HG02678 (cell line): ENCODE measurements around the gene ZC3H7A.

Experiments
- ATAC-seq: cut with Tn5 transposase; IDR thresholded peaks from one replicate; pipeline ENCODE4 v1.9.1; 2021; ENCODE audit warnings: mild to moderate bottlenecking, moderate library complexity; ENCODE audit not compliant: unreplicated experiment

ZC3H7A gene

DNA sequence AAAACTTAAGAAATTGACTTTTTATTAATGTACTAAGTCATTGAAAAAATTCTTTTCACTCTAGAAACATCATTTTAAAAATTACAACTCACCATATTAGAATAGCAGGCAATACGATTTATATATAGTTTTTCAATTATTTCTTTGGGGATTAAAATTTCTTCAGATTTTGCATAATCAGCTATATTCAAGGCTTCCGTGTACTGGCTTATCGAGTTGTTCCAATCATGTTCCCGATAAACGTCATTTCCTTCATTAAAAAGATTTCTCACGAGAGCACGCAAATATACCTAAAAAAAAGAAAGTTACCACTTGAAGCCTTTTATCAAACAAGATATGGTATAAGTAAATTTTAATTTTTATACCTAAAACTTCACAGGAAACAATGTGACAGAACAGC is 18.0 kb downstream of the ZC3H7A start:
- no peak for ATAC-seq

DNA sequence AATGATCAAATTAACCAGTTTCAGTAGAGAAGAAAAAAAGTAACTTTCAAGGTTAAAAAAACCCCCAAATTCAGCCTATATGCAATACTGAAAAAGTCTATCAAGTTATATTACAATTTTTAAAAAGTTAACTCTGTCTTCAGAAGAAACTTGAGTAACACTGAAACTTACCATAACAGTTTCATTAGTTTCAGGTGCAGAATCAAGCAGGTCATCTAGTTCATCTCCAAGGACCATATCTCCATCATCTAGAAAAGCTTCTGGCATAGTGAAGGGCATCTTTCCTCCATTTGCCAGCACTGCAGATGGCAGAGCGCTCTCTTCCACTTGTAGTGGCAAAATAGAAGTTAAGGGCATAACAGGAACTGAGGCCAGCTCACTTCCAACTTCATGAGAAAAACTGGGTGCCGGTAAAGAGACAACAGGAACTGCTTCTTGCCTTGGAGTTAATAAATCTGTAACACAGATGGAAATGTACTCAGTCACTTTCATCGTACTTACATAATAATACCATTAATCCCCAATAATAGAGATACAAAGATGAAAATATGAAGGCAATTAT is 22.9 kb downstream of the ZC3H7A start:
- no peak for ATAC-seq

DNA sequence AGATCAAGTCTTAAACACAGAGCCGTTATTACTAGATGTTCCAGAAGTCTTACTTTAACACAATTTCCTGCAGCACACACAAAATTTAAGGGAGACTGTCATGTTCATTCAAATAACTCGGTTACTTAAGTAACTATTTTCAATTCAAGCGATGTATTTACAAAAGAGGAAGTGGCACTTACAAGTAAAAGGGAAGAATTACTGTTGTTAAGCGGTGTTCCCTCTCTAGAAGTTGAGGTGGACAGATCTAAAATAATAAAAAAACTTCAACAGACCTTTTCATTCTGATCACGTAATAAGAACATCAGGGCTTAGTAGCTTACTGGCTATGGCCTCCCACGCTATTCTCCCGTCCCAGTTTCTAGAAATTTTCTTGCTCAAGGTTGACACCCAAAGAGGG is 28.2 kb downstream of the ZC3H7A start:
- no peak for ATAC-seq

DNA sequence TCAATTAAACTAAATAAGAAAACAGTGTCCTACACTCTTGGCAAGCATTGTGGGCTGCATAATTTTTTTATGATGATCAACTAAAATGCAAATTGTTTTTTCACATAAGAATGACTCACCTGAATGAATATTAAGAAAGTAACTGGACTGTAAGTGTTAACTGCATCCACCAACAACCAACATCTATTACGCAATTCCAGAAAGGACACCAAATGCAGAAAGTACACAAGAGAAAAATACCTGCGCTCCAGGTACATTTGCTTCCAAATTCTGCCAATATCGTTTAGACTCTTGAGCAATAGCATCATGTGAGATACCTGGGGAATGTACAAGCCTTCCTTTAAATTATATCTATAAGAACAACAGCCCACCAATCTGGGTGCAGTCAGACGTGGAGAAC is 34.6 kb downstream of the ZC3H7A start:
- ATAC-seq = no peak

DNA sequence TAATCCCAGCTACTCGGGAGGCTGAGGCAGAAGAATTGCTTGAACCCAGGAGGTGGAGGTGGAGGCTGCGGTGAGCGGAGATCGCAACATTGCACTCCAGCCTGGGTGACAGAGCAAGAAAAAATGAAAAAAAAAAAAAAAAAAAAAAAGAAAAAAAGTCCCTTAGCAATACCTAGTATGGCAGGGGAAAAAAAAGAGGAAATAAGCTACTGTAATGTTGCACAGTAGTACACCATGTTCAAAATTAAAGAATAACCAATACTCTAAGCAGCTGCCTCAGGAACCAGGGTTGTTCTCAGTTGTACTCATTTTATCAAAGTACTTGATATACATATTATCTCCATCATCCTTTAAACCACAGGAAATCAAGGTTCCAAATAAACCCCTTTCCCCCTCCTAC is 37.1 kb downstream of the ZC3H7A start:
- ATAC-seq = no peak

DNA sequence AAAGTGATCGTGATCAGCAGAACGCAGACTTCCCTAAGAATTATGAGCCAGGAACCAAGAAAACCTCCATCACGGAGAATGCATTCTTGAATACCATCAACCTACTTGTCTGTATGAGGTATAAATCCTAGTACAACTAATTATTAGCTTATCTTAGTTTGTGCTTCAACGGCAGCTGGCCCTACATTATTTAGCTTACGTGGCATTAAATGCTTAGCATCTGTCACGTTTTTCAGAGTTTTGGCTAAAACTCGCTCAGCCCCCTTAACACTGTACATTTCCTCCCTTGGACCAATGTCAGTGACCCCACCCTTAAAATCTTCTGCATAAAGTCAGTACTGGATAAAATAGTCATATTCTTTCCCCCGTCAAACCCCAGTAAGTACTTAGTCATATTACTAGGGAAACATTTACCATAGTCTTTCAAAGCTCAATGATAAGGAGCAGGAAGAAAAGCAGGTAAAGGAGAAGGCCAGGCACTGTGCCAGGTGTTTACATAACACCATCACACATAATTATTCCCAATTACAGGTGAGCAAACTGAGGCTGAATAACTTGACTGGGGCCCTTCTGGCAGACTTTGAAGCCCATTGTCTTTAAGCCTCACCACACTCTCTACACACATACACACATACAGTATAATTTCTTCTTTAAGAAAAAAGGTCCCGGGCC is 37.8 kb downstream of the ZC3H7A start:
- no peak for ATAC-seq

DNA sequence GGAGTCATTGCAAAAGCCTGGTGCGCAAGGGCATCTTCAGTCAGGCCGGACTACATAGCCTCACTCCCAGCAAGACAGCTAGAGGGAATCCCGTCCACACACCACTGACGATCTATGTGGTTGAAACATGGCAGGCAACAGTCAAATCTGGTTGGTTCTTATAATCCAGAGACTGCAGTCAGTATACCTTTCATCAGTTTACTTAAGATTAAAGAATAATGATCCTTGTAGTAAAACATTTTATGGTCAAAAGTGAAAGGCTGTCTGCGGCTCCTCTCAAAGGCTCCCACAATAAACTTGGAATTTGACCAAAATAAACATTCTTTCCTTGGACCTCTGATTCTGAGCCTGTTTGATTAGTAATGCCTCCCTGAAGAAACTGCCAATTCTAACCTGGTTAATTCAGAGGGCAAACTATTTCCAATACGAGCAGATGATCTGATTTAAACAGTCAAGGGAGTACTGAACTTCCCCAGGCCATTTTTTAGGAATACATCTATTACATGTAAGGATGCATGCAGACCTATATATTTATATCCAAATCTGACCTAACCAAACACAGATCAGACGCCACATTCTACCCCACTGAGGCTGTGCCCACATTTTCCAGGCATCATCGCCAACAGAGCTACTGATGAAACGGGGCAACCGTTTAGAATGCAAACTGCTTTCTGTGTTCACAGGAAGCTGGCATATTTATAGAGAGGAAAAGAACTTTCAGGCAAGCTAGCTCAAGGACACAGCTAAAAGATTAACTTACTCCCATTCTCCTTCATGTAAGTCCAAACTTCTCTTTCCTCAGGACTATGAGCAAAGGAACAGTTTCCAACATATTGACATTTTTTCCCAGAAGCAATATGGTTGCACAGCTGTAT is 39.1 kb downstream of the ZC3H7A start:
- no peak for ATAC-seq

DNA sequence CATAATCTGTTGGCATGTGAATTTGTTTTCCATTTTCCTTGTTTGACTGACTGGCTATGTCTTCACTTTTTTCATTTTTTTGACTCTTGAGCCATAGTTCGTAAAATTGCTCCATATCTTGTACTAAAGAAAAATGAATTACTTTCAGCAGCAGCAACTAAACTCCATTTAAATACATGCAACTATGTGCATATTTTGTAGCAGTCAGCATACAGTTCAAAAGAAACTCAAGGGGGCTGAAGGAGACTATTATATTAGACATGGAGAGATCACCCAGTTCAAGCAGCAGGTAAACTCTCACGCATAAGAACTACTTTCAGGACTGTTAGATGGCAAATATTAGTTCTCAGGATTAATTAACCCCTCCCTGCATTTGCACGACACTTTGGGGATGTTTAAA is 40.8 kb downstream of the ZC3H7A start:
- ATAC-seq = no peak

DNA sequence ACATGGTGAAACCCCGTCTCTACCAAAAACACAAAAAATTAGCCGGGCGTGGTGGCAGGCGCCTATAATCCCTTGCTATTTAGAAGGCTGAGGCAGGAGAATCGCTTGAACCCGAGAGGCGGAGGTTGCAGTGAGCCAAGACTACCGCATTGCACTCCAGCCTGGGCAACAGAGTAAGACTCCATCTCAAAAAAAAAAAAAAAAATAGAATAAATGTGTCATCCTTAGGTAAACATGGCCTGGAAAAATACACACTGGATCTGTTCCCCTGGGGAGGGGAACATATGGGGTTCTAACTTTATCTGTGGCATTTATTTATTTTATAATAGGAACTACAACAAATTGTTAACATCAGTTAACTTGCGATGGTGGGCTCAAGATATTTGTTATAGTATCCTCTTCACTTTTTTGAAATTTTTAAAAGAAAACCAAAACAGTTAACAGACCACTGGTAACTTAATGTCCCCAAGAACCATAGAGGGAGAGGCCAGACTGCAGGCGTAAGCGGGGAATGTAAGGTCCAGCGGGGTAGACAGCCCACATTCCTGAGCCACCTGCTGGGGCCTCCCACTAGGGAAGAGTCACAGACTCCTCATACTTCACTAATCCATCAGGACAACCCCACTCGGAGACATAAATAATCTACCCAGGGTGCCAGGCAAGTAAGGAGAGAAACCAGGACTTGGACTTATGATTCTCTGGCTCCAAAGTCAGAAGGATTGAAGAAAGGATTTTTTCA is 41.9 kb downstream of the ZC3H7A start:
- ATAC-seq = no peak

DNA sequence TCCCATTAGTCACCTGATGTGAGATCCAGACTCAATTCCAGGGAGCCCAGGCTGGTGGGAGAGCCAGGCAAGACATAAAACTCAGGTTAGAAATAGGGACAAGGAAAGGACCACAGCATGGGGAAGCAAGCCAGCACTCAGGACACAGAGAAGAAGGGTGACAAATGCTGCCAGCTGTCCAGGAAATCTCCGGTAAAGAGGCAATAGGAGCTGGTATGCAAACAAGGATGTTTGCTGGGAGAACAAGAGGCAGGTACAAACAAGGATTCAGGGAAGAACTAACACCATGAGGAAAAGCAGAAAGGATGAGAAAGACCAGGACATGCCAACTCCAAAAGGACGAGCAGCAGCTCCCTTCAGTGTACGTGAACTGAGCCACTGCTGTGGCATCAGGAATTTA is 44.2 kb downstream of the ZC3H7A start:
- ATAC-seq = no peak

DNA sequence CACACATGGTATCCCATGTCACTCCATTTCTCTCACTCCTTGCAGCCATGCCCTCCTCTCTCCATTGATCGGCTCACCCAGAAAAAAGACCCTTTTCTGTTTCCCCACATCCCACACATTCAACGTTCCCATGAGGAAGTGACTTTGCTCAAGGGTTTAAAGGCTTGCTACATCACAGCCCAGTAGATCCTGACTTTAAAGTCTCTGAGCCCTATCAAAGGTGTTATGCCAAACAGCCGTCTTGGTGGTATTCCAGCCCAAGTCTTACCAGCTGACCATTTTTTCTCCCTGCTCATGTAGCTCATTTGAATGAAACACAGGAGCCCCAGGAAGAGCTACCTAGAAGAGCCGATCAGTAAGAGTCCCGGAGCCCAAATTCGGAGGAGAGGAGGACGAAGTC is 47.0 kb downstream of the ZC3H7A start:
- ATAC-seq = no peak

DNA sequence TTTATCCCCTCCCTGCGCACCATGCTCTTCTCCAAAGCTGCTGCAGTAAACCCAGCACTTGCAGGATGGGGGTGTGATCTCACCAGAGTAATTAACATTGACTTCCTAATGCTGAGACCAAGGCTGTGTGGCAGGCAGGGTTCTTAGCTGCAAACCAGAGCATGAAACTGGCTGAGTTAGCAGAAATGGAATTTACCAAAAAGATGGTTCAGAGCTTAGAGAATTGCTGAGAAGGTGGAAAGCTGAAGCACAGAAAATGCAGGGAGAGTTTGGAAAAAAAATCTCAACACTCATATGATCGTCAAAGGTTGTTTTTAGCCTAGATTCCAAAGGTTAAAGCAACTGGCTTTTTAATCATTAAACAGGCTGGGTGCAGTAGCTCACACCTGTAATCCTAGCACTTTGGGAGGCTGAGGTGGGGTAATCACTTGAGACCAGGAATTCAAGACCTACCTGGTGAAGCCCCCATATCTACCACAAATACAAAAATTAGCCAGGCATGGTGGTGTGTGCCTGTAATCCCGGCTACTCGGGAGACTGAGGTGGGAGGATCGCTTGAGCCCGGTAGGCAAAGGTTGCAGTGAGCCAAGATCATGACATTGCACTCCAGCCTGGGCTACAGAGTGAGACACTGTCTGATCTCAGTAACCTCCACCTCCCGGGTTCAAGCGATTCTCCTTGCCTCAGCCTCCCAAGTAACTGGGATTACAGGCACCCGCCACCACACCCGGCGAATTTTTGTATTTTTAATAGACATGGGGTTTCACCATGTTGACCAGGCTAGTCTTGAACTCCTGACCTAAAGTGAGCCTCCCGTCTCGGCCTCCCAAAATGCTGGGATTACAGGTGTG is 48.4 kb downstream of the ZC3H7A start:
- ATAC-seq = no peak

DNA sequence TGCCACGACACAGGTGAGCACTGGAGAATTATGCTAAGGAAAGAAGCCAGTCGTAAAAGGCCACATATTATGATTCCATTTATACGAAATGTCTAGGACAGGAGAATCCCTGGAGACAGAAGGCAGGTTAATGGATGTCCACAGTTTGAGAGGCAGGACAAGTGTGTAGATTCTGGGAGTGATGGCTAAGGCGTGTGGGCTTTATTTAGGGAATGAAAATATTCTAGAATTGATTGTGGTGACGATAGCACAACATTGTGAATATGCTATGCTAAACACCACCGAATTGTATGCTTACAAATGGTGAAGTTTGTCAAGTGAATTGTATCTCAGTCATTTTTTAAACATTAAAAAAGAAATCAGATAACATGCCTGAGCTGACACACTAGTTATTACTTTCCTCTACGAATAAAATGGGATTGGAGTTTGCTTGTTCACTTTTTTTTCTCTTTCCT is 49.1 kb downstream of the ZC3H7A start:
- ATAC-seq = no peak

DNA sequence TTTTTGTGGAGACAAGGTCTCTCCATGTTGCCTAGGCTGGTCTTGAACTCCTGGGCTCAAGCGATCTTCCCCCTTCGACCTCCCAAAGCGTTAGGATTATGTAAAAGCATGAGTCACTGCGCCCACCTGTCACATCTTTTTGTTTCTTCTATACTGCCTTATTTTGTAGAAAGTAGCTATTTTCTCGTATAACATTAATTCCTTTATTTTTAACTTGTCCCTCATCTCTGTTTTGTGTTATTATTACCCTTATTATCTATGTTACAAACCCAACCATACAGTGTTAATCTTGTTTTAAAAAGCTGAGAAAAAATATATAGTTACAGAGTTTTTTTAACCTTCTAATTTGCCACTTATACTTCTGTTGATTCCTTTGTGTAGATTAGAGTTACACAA is 53.0 kb downstream of the ZC3H7A start:
- ATAC-seq = no peak

DNA sequence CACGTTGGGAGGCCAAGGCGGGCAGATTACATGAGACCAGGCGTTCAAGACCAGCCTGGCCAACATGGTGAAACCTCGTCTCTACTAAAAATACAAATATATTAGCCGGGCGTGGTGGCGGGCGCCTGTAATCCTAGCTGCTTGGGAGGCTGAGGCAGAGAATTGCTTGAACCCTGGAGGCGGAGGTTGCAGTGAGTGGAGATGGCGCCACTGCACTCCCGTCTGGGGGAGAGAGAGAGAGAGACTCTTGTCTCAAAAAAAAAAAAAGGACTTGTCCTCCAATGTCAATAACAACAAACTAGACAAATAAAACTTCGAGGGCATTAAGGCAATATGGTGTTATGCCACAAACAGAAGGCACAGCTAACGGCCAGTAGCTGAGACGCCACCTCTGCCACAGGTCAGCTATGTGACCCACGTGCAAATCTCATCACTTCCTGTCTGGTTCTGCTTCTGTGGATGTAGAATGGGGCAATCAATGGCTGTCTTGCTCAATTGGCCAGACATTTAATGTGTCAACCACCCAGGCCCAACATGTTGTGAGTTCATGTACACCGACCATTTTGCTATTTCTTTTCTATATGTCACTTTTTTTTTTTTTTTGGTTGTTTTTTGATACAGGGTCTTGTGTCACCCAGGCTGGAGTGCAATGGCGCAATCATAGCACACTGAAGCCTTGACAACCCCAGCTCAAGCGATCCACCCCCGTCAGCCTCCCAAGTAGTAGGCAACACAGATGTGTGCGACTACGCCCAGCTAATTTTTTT is 53.6 kb downstream of the ZC3H7A start:
- ATAC-seq = no peak

DNA sequence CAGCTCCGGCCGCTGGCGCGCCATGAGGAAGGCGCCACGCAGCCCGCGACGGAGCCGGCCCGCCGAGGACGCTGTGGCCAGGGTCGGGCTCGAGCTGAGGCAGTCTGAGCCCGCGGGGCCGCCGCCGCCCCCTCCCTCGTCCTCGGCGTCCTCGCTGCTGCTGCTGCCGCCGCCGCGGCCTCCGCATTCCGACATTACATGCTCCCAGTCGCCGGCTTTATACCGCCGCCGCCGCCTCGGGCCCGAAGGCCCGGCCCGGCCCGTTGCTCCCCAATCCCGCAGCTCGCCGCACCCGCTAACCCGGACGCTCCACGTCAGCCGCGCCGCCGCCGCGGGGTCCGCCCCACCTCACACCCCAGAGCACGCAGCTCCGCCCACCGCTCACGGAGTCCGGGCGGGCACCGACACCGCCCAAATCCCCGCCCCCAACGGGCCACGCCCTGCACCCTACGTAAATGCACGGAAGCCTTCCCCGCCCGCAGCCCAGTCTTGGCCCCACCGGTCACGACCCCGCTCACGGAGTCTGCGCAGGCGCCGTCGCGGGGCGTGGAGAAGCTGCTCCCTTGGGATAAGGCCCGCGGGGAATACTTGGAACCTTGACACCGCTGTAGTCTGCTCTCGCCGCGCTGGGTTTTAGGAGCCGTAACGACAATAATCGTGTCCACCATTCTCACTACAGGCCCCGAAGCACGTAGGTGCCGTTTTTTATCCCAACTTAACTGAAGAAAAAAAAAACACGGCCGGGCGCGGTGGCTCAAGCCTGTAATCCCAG is 54.3 kb downstream of the ZC3H7A start, which contains the start of gene TXNDC11:
Gene TXNDC11 (minus strand): TSS at position 322 of the 772 bp plus-strand sequence. CDS start 127 bp downstream, at position 195.
- peak; percentile 91 for ATAC-seq

DNA sequence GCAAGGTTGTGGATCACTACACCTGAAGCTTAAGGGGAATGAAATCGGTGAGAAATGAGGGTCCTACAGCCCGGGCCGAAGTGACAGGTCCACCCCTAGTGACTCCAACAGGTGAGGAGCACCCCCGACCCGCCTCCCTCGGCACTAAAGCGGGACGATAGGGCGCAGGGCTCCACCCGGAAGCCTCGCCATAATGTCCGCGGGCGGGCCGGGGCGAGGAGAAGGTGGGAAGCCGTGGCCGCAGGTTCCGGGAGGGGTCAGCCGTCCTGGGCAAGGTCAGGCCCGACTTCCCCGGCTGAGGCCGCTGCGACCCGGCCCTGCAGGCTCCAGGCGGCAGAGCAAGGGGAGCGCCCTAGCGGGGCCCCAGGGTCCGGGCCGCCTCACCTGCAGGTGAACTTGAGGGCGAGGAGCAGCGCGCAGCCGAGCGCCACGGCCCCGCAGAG is 54.9 kb downstream of the ZC3H7A start:
- ATAC-seq = peak; percentile 4

DNA sequence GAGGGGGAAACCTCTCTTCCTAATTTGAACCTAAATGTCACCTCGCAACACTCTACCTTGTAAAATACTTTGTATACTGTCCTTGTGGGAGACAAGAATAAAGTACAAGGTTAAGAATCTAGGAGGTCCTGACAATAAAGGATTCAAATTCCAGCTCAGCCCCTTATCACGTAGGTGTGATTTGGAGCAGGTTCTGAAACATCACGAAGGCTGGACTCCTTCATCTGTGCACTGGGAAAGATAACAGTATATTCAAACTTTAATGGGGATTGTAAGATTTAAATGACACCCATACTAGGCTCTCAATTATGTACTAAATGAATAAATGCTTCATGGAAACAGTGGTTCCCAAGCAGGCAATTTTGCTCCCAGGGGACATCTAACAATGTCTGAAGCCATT is 56.5 kb downstream of the ZC3H7A start:
- ATAC-seq = no peak
